GM21423 (cell line): Measurements from ENCODE around the gene PIK3AP1.

Experiments used
- ATAC-seq: cut with Tn5 transposase; IDR thresholded peaks from one replicate; pipeline ENCODE4 v1.9.1; 2021; ENCODE audit warnings: mild to moderate bottlenecking, moderate library complexity; ENCODE audit not compliant: unreplicated experiment

PIK3AP1 gene

DNA sequence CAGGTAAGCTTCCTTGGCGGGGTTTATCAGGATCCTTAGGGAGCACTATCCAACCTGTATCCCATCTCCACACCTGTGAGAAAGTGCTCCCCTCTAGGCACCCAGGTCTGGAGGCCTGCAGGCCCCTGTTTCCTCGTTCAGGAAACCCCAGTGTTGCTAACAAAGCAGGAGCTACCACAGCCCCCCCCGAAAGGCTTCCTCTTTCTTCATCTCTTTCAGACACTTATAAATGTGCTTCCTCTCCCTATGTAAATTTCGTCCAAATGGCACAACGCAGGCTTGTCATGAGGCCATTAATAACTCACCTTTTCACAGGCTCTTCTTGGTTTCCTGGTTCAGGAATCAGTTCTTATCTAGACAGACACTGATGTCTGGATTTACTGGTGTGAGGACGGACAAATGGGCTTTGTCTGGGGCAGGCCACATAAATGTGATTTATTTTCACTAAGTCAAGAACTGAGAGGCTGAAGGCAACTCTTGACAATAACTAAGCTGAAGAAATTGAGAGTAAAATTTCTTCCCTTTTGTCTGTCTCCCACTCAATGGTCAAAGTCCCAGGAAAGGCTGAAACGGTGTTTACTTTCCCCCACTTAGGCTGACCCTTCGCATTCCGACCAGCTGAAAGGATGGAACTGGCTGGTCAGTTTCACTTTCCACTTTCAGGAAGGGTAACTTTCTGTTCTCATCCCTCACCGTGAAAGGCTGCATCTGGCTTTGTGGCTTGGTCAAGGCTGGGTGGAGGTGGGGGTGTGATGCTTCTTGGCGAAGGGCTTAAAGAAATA is 46.8 kb downstream of the PIK3AP1 start:
- ATAC-seq = peak; percentile 51

DNA sequence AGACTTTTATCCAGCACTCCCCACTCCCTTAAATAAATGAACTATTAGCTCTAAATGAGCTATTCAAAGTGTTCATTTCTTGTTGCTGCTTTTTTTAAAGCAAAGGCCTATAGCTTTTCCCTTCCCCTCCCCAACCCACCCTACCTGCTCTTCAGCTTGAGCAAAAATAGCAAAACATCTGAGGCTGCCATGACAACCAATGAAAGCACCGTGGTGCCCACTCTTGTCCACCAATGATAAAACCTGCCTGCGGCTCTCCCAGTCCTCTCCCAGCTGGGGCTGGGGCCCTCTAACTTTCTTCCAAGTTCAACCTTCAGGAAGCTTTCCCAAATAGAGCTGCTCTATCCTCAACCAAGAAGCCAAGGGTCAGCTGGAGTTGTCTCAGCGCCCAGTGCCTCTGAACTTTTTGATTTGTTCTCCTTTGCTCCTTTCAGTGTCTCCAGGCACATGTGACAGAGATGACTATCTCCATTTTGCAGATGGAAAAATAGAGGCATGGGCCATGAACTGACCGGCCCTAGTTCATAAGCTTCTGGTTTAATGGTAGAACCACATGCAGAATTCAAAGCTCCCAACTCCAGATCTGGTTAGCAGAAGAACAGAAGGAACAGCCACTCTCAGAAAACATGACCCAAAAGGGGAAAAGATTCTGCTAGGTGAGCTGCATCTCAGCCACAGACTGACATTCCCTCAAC is 47.7 kb downstream of the PIK3AP1 start:
- no peak for ATAC-seq

DNA sequence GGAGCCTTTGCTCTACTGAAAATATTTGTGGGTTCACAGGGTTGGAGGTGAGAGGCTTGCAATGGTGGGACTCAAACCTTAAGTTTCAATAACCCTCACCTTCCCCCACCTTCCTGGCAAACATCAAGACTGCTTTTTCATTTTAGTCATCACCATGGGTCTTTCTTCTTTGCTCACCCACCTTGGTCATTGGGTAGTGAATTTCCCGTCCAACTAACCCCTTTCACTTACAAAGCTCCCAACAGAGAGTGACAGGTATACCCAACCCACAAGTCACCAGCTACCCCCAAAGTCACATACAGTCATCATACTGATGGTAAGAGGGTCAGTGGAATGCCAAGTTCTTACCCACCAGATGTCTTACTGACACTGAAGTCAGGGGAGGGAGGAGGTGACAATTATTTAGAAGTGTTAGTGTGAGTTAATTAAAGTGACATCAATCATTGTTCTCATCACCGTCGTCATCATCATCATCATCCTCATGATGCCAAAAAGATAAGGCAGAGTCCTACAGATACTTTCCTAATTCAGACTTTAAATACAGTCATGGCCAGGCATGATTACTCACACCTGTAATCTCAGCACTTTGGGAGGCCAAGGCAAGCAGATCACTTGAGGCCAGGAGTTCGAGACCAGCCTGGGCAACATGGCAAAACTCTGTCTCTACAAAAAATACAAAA is 49.0 kb downstream of the PIK3AP1 start:
- ATAC-seq = no peak

DNA sequence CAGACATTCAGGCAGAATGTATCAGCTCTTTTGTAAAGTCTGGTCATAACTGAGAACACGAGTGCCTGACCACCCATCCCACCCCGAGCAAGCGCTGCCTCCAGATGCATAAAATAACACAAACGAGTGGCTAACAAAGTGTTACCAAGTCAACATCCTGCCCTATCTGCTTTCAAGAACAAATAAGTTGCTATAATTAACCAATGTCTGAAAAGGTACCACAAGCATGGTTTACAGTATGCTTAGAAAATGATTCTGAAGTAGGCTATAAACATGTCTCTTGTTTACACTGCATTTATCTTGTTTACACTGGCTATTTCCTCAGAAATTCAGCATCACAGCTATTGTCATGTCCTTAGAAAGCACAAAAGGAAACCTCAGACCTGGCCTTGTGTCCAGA is 49.5 kb downstream of the PIK3AP1 start:
- ATAC-seq = no peak

DNA sequence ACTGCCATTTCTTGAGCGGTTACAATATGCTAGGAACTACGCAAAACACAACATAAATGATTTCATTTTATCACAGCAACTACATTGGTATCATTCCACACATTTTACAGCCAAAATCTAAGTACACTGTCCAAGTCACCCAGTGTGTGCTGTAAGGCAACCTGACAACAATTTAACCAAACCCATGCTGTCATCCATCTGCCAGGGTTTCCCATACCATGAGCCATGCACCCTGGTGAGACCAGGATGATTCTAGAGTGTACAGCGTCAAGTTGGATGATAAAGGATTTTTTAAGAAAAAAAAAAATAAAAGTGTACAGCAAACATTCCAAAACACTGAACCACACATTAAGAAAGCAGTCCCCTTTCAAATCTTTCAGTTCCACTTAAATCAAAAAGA is 52.9 kb downstream of the PIK3AP1 start:
- ATAC-seq = no peak

DNA sequence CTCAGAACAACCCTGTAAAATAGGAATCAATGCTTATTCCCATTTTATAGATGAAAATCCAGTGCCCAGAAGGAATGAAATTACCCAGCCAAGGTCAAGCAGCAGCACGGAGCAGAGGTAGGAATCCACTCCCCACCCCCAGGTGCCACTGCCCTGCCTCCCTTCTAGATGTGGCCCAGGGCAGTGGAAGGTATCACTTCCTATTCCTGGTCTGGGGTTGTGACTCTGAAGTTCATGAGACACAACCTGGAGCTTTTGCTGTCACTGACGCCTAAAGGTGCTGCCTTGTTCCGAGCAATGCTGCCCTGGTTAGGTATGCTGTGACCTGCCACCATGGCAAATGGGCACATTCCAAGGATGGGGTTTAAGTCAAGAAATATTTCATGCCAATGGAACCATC is 53.6 kb downstream of the PIK3AP1 start:
- ATAC-seq = peak; percentile 59

DNA sequence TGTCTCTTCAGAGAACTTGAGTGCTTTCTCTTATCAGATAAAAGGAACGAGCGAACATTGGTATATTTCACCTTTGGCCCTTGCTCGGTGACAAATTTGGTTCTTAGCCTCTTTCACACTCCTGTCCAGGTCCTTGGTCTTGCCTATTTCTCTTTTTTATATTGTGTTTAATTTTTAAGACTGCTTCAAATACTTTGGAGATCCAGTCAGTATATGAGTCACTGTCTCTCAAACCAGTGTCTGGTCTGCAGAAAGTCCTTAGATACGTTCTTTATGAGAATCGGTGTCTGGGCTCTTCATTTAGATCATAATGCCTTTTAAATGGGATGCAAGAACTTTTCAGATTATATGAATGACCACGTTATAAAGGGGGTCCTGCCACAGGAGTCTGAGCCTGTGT is 55.0 kb downstream of the PIK3AP1 start:
- ATAC-seq = no peak

DNA sequence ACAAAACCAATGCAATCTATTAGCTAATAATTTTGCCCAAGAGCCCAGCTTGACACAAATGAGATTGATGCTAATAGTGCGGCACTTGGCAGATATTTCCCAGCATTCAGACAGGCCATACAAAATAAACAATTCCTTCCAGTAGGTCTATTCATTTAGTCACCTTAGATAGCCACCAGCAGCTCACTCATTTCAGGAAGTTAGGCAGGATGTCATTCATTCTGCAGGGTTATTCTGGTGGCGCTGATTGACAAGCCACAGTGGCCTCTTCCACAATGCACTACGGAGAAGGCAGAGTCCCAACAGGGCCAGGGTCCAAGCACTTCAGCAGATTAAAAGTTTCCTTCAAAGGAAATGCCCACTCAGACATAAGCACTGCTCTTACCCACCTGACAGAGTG is 55.8 kb downstream of the PIK3AP1 start:
- peak; percentile 67 for ATAC-seq

DNA sequence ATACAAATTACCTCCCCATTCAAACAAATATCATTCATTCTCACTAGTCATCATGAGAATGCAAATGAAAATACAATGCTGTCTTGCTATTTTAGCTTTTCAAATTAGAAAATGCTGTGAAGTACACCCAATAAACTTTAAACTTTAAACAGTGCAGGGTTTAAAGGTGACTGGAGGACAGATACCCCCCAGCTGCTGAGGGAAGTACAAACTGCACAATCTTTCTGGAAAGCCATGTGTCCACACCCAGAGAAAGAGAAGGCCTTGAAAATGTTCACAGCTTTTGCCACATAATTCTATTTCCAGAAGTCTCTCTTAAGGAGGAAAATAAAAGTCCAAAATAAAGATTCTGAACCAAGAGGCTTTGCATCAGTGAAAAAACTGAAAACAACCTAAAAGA is 56.5 kb downstream of the PIK3AP1 start:
- ATAC-seq = no peak

DNA sequence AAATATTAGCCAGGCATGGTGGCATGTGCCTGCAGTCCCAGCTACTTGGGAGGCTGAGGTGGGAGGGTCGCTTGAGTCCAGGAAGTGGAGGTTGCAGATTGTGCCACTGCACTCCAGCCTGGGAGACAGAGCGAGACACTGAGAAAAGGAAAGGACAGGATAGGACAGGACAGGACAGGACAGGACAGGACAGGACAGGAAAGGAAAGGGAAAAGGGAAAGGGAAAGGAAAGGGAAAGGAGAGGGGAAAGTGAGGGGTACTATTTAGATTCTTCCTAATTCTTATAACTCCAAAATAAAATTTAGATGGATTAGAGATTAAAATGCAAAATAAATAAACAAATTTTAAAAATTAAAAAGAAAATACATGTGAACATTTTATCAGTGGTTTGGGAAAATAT is 58.7 kb downstream of the PIK3AP1 start:
- ATAC-seq = no peak

DNA sequence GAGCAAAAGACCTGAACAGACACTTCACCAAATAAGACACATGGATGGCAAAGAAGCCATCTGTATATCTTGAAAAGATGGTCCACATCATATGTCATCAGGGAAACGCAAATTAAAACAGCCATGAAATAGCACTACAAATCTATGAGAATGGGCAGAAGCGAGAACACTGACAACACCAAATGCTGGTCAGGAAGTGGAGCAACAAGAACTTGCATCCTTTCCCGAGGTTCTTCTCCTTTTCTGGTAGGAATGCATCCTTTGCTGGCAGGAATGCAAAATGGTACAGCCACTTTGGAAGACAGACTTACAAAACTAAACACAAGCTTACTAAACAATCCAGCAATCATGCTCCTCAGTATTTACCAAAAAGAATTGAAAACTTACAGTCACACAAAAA is 60.0 kb downstream of the PIK3AP1 start:
- ATAC-seq = no peak

DNA sequence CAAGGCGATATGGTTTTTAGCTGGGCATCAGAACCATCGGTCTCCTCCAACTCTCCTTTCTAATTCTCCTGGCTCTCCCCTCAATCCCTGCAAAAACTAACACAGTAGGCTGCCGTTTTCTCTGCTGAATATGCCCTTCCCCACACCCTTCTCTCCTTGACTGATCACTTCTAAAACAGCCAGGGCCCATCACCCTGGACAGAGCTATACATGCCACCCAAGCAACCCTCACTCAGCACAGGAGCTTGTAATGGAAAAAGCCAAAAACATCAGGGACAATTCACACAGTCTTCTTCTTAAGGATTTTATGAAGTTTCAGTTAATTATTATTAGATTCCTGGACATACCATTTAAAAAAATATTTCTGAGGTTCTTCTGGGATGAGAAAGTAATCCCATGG is 61.5 kb downstream of the PIK3AP1 start:
- ATAC-seq = no peak

DNA sequence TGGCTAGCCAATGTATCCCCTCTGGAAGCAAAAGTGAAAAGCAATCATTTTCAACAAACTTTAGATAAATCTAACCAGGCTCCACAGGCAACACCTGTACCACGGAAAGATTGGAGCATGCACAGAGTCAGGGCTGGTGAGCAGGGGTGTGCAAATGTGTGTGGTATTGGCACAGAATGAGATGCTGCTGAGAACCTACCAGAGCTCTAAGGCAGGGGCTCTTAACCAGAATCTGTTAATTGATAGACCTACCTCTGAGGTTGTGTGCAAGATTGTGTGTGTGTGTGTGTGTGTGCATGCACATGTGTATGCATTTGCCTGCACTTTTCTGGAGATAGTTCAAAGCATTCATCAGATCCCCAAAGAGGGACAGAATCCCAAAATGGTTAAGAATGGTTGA is 62.9 kb downstream of the PIK3AP1 start:
- ATAC-seq = no peak

DNA sequence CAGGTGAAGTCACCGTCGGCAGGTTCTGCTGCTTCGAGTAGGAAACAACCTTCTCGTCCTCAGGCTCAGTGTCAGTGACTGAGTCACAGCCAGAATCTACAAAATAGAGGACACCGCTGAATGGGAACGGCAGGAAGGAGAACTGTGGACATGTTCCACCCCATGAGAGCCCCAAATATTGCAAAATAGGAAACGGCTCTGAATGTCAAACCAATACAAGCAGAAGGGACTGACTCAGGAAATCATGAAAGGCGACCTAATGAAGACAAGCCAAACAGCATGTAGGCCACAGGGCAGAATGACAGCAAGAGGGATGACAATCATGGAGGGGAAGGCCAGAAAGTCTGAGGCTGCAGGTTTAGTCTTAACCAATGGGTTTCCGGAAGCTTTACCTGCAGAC is 63.5 kb downstream of the PIK3AP1 start:
- no peak for ATAC-seq

DNA sequence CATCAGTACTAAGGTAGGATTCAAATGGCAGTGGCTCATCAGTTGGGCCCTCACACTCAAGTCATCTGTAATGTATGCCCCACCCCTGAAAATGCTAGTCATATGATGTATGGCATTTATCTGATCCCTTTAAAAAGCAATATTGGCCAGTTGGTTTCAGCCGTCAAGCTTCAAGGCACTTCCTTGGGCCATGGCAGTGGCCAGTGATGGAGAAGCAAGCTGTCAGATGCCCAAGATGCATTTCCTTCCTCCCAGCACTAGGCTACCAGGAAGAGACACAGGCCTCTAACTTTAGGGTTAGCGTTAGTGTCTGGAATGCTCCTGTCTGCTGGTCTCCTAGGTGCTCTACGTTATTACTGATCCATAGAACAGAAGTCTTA is 64.1 kb downstream of the PIK3AP1 start:
- no peak for ATAC-seq

DNA sequence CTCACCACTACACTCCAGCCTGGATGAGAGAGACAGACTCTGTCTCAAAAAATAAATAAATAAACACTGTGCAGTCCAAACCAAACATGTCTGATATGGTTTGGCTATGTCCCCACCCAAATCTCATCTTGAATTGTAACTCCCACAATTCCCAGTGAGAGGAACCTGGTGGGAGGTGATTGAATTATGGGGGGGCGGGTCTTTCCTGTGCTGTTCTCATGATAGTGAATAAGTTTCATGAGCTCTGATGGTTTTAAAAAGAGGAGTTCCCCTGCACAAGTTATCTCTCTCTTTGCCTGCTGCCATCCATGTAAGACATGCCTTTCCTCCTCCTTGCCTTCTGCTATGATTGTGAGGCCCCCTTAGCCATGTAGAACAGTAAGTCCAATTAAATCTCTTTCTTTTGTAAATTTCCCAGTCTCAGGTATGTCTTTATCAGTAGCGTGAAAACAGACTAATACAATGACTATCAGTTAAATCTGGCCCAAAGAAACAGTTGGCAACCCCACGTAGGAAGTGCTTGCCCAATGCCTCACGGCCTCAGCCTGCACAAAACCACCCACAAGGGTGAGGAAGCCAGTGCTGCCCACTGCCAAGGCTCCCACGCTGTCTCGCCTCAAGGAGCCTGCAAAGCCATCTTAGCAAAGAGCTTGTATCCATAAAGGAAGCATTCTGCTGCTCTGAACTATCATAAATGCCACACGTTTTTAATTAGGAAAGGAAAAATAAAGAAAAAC is 64.7 kb downstream of the PIK3AP1 start:
- ATAC-seq = no peak

DNA sequence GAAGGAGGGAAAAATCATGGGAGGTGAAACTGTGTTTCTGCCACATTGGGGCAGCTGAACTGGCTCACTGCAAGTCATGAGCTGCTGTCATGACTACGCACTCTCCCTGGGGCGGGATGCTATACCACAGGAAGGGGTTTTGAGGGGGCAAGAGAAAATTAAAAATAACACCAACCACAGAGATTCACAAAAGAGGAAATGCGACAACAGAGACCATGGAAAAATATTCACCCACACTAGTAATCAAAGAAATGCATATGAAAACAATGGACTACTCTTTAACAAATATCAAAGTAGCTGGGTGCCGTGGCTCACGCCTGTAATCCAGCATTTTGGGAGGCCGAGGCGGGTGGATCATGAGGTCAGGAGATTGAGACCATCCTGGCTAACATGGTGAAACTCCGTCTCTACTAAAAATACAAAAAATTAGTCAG is 68.3 kb downstream of the PIK3AP1 start:
- peak; percentile 82 for ATAC-seq

DNA sequence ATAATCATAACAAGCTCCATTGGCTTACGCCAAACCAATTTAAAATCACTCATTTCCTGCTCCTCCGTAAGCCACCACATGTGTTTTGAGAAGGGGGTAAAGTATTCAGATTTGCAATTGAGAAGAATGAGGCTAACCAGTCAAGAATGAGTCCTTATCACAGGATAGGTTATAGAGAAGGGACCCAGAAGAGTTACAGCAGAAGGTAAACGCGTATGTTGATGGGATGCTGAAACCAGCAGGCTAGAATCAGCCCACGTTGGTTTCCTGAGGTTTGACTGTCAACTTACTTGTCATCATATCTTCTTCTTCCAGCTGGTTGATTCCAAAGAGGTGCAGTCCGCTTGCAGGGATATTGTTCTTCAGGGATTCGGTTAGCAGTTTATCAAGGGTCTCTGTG is 69.4 kb downstream of the PIK3AP1 start:
- ATAC-seq = no peak

DNA sequence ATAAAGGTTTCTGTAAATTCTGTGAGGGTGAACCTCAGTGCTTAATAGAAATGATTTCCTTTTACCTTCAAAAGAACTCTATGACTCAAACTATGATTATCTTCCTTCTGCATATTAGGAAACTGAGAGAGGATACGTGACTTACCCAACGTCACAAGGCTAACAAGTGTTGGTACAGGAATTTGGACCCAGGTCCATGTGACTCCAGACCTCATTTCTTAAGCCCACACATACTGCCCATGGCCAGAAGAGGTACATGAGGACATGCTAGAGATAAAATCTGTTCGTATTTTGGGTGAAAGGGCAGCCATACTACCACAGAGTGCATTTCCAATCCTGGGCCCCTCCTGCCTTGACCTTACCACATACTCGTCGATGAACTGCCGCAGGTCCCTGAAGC is 72.0 kb downstream of the PIK3AP1 start:
- ATAC-seq = no peak

DNA sequence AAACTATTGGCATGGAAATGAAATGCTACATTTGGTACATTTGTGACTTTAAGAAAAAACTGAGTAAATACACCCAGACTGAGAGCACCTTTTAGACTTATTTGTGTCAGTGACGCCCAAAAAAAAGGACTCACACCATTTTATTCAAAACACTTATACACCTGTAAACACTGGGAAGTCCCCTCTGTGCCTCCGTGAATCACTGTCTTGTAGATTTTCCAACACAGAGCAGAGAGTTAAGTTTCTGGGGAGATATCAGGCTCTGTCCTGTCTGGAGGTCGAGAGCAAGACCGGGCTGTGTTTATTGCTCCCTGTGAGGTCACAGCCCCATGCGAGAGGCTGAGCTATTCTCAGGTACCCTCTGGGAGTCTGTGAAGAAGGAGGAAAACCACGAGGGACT is 72.8 kb downstream of the PIK3AP1 start:
- ATAC-seq = no peak

DNA sequence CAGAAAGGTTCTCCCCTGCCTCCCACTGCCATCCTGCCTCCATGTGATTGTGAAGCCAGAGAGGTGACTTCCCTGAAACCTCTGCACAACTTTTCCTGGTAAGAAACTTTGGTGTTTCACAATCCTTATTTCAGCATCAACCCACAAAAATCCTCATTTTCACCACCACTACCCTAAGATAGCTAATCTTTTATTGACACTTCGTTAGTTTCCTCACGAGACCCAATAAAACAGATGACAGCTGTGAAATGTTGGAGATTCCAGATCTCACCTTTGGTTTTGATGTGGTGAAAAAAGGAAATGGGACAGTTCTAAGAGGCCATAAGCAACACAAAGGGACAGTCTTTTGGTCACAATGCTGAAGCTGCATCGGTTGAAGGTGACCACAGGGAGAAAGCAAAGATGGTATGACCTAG is 73.6 kb downstream of the PIK3AP1 start:
- ATAC-seq = no peak
